ENCODE results near the gene CISD3.

Gene CISD3

GRCh38 chr17:38746004-38746848 is 16.1 kb downstream of the CISD3 start:
- no peak for DNase-seq

- no peak for DNase-seq
These were observed 16.8 kb downstream of the CISD3 start for GRCh38 chr17:38746849-38747462.

- no peak for DNase-seq
These were observed 17.5 kb downstream of the CISD3 start for GRCh38 chr17:38747463-38748148.

GRCh38 chr17:38748149-38748891 is 18.2 kb downstream of the CISD3 start, which contains the start of gene PCGF2:
PCGF2 (minus strand) TSS chr17:38748336; CDS start chr17:38740402, 7,934 bp downstream.
- DNase-seq: no peak

- no peak for DNase-seq
These were observed 18.7 kb downstream of the CISD3 start for GRCh38 chr17:38748892-38749222.

GRCh38 chr17:38749223-38750043 is 19.3 kb downstream of the CISD3 start:
- DNase-seq: no peak

GRCh38 chr17:38750044-38750311 is 19.8 kb downstream of the CISD3 start:
- no peak for DNase-seq

- no peak for DNase-seq
These were observed 20.4 kb downstream of the CISD3 start for GRCh38 chr17:38750312-38751121.

GRCh38 chr17:38751144-38751807 is 21.1 kb downstream of the CISD3 start:
- no peak for DNase-seq

GRCh38 chr17:38751808-38752307 is 21.7 kb downstream of the CISD3 start:
- peak; percentile 93 for DNase-seq

GRCh38 chr17:38752308-38753070 is 22.3 kb downstream of the CISD3 start, which contains the start of gene PSMB3:
PSMB3 (plus strand) TSS chr17:38752741; CDS start chr17:38752827, 86 bp downstream.
- DNase-seq: peak; percentile 88

- DNase-seq: no peak
These were observed 22.9 kb downstream of the CISD3 start for GRCh38 chr17:38753071-38753506.

- DNase-seq: no peak
These were observed 31.5 kb downstream of the CISD3 start for GRCh38 chr17:38761612-38762011.

GRCh38 chr17:38762231-38762630 is 32.1 kb downstream of the CISD3 start:
- DNase-seq: no peak

GRCh38 chr17:38766341-38766740 is 36.2 kb downstream of the CISD3 start:
- DNase-seq: no peak

GRCh38 chr17:38768417-38768816 is 38.3 kb downstream of the CISD3 start:
- no peak for DNase-seq

GRCh38 chr17:38773258-38773657 is 43.1 kb downstream of the CISD3 start:
- DNase-seq: no peak

- DNase-seq: no peak
These were observed 47.6 kb downstream of the CISD3 start for GRCh38 chr17:38777641-38778250.

Measured in activated CD4-positive, CD25-positive, alpha-beta regulatory T cell treated with anti-CD3 and anti-CD28 coated beads, Interleukin-2, amount 50 U/mL, for 72 hours (primary cell).